HG03565 (cell line): ENCODE results near the gene KLF5.

Experiments
- ATAC-seq: cut with Tn5 transposase; IDR thresholded peaks from one replicate; pipeline ENCODE4 v1.9.1; 2021; ENCODE audit warnings: mild to moderate bottlenecking, moderate library complexity; ENCODE audit not compliant: unreplicated experiment

KLF5 gene

GRCh38 chr13:73059460-73060250 lies 850 bp downstream of the KLF5 start:
- ATAC-seq = peak; percentile 18

DNA sequence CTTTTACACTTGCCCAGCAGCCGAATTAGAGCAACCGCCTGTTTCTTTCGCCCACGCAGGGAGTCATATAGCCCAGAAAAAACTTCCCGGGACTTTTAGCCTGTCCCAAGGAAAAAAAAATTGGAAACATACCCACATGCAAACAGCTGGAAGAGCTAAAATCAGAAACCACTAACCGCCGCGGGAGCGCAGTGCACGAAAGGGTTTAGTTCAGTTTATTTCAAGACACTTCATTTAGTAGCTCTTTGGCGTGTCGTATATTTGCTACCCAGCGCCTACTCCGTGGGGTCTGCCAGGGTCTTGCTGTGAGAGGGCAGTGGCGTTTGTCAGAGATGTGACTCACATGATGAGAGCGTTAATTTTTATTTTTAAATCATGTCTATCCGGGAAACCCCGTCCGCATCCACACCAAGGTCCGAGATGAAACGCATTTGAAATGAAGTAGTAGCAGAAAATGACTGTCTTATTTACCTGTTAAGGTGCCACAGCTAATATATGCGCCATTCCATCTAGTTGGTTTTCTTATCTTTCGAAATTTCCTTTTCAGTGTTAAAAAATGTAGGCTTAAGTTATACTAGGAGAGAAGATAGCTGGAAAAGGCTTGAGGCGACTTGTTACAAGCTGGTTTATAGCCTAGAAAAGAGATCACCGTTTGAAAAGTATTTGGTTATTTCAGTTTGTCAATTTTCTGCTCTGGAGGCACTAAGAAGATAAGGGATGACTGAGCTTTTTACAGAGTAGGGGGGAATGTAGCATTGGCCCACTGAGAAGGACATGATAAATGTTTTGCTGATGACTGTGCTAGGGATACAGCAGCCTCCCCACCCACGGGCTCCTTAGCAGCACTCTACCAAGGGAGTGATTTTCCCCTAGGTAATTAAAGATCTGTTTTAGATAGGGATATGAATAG lies 1.7 kb downstream of the KLF5 start:
- no peak for ATAC-seq

DNA sequence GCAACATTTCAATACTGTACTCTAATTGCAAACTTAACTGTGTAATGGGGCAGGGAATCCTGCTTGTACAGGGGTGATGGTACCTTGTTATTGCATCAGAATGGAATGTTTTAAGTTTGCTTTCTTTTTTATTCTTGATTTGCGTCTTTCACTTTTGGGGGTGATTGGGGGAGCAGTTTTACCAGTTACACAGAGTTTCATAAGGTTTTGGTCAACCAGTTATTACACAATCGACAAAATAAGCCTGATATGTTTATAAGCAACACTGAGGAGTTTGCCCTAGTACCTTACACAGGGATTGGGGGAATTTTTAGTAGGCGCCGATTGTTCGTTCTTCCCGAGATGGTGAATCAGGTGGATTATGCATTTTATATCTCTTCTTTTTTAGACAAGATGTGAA lies 2.7 kb downstream of the KLF5 start:
- ATAC-seq = no peak

GRCh38 chr13:73061876-73062275 lies 3.1 kb downstream of the KLF5 start:
- no peak for ATAC-seq

- ATAC-seq = no peak
Measured at GRCh38 chr13:73062468-73062867, 3.7 kb downstream of the KLF5 start.

GRCh38 chr13:73063166-73063565 lies 4.4 kb downstream of the KLF5 start:
- ATAC-seq = no peak

DNA sequence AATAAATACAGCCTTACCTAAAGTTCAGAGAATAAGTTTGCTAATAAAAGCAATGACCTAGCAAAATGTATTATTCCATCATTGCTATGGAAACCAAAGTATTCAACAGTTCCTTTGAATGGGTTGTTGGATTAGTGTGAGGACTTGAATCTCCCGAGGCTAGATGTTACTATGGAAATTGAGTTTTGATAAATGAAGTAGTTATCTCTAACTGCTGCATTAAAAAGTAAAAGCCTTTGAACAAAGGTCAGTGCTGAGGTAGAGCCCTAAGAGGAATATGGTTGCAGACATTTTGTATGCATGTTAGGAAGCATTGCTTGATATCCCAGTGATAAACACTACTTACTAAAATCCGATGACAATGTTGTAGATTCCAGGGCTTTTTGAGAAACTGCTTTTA lies 6.2 kb downstream of the KLF5 start:
- no peak for ATAC-seq

DNA sequence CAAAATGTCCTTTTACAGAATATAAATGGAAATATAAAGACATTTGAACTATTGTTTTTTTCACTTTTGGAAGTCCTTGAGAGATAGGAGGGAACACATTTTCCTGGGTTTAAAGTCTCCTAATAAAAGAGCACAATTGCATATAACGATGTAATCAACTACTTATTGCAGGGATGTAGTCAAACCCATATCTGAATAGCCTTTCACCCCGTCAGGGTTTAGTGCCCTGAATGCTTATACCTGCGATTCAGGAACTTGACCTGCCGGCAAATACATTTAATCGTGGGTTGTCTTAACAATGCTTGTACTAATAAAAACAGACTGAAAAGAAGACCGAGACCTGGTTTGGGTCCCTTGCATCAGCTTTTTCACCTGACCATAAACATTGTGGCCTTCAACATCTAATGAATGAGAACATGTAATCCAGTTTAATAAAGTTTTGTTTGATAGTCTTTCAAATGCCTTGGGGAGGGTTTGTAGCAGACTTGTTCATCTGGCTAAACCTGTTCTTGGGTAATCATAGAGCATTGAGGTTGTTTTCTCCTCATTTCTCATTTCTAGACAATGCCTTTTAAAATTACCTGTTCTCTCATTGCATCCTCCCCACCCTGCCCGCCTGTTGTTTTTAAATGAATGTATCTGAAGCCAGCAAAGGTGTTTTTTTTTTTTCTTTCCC lies 7.0 kb downstream of the KLF5 start:
- no peak for ATAC-seq

DNA sequence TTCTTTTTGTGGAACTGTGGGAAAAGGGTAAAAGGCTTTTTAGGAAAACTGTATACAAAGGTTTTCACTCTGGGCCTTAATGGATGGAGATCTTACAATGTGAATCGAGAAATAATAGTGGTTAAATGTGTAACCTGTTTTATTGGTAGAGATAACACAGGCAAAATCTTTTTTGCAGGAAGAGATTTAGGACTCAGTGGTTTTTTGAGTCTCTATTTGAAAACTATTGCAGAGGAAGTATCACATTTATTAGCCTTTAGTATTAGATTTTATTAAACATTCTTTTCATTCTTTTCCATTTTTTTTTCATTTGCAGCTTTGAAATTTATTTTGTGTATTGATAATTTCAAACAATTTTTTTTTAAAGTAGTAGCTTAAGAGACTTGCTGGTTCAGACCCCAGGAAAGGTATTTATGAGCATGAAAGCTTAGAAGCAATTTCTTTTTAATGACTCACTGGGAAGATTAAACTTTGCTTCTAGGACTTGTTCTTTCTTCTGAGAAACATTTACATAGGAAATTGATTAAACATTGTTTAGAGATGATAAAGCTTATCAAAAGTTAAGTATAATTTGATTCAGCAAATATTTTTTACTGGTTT lies 10.5 kb downstream of the KLF5 start:
- ATAC-seq = no peak

GRCh38 chr13:73070451-73071098 lies 11.8 kb downstream of the KLF5 start:
- no peak for ATAC-seq

GRCh38 chr13:73072239-73072900 lies 13.6 kb downstream of the KLF5 start:
- no peak for ATAC-seq

GRCh38 chr13:73073050-73073449 lies 14.2 kb downstream of the KLF5 start:
- no peak for ATAC-seq

GRCh38 chr13:73074014-73074413 lies 15.2 kb downstream of the KLF5 start:
- peak; percentile 48 for ATAC-seq

DNA sequence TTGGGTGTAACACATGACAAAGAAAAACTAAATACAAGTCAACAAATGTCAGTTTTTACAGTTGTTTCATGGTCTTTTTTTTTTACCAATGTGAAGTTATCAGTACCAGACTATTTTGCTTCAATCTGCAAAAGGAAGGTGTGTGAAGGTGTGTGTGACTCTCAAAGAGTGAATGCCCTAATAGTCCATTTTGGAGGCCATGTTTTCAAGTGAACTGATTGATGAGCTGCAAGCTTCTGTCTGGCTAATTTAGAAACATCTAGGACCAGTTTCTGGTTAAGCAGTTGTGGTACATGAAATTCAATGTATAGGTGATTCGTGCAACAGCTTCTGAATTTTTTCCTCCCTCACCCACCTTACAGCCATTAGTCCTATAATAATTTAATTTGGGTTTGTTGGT lies 16.1 kb downstream of the KLF5 start:
- ATAC-seq = no peak

- ATAC-seq = no peak
Measured at GRCh38 chr13:73075546-73075945, 16.7 kb downstream of the KLF5 start.

GRCh38 chr13:73075954-73076353 lies 17.1 kb downstream of the KLF5 start:
- no peak for ATAC-seq

DNA sequence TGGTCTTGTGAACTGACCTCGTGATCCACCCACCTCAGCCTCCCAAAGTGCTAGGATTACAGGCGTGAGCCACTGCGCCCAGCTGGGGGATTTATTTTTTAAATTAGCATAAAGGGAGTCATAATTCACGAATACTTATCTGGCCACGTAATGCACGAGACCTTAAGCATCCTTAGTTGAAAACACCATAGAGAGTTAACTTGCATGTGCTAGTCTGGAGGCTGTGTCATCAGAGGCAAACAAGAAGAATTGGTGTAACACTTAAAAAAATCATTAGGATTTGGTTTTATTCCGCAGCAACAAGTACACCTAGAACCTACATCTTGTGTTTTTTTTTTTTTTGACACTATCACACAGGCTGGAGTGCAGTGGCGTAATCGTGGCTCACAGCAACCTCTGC lies 19.1 kb downstream of the KLF5 start:
- no peak for ATAC-seq

GRCh38 chr13:73079359-73079758 lies 20.6 kb downstream of the KLF5 start:
- no peak for ATAC-seq

DNA sequence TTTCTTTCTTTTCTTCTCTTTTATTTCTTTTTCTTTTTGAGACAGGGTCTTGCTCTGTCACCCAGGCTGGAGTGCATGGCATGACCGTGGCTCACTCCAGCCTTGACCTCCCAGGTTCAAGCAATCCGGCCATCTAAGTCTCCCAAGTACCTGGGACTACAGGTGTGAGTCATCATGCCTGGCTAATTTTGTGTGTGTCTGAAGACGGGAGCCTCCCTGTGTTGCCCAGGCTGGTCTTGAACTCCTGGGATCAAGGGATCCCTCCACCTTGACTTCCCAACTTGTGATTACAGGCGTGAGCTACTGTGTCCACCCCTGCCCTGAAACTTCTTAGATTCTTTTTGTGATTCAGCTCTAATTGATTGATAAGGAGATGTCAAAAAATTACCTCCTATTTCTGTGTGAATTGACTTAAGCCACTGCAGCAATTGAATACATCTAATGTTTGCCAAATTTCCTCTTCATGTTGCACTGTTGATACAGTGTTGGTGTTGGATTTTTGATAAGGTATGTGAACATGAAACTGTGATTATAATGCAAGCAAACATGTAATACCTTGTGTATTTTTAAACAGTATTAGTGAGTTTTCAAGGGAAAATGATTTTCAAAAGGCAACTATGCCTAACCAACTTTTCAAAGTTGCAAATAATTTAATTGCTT lies 22.6 kb downstream of the KLF5 start:
- ATAC-seq = no peak

DNA sequence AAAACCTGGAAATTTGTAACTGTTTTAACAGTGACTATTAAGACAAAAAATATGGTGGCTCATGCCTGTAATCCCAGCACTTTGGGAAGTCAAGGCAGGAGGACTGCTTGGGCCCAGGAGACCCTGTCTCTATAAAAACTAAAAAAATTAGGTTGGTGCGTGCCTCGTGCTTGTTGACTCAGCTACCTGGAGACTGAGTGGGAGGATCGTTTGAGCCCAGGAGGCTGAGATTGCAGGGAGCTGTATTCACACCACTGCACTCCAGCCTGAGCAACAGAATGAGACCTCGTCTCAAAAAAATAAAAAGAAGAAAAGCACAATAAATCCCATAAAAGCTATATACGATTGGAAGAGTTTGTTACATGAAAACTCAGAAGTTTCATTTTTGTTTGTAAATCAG lies 23.7 kb downstream of the KLF5 start:
- no peak for ATAC-seq
